Adrenal gland (tissue), 12 donors: Measurements from ENCODE around the gene UBQLNL. TPM values are rescaled to one million over a fixed set of nuclear protein-coding genes. Genes with fewer than 3 reads are reported as not detected.

Experiments used
- DNase-seq, 7 donors: peaks; one replicate each; pipeline ENCODE4 v3.0.0-alpha.2; 2019 to 2020
- H3K27ac ChIP-seq, 5 donors: fragments of 200-600 bp; sonication (generic) in 4 of 5; 1 replicate in 3 of 5; 2 replicates in 2 of 5; pipeline versions ENCODE4 v1.5.1 to v1.8.0; 2016 to 2020; ENCODE audit warnings: mild to moderate bottlenecking in 1 of 5
- H3K27me3 ChIP-seq: fragments of 200-600 bp; 2 replicates; pipeline ENCODE4 v1.8.0; 2021
- H3K36me3 ChIP-seq, 2 donors: fragments of 200-600 bp; replicated peaks in 1 of 2; 1 replicate in 1 of 2; 2 replicates in 1 of 2; pipeline versions ENCODE4 v1.5.1 to v1.8.0; 2018 to 2022
- H3K4me1 ChIP-seq, 2 donors: fragments of 200-600 bp; replicated peaks in 1 of 2; 1 replicate in 1 of 2; 2 replicates in 1 of 2; pipeline versions ENCODE4 v1.5.1 to v1.8.0; 2018 to 2021
- H3K4me3 ChIP-seq, 4 donors: fragments of 200-600 bp; sonication (generic) in 3 of 4; one replicate each; pipeline ENCODE4 v1.5.1; 2016 to 2018
- H3K9me3 ChIP-seq, 3 donors: fragments of 200-600 bp; sonication (generic) in 1 of 3; replicated peaks in 1 of 3; 1 replicate in 2 of 3; 2 replicates in 1 of 3; pipeline versions ENCODE4 v1.5.1 to v1.8.0; 2016 to 2021
- CTCF ChIP-seq, 6 experiments: fragments of 450-650 bp in 4 of 6; fragments of 200-600 bp in 2 of 6; sonication (generic) in 1 of 6; IDR thresholded peaks; 1 replicate in 5 of 6; 2 replicates in 1 of 6; pipeline versions ENCODE4 v1.5.1 to v1.8.0; 2016 to 2021; ENCODE audit warnings: antibody characterized with exemption in 6 of 6, mild to moderate bottlenecking in 2 of 6, moderate library complexity in 1 of 6
- POLR2A ChIP-seq, 2 donors: fragments of 450-650 bp; IDR thresholded peaks; one replicate each; pipeline ENCODE4 v1.6.1; 2017; ENCODE audit warnings: antibody characterized with exemption in 2 of 2, mild to moderate bottlenecking in 2 of 2, moderate library complexity in 1 of 2
- WGBS, 4 donors: extraction: QIAGEN DNeasy Blood & Tissue Kit in 2 of 4; methylation state at CpG; one replicate each; pipeline versions ENCODE4 v1.1.5 to v1.1.7; 2013 to 2017; 5-methylcytosine and 5-hydroxymethylcytosine counted together
- intact Hi-C, 2 donors: fragments of 100-400 bp; cut with DNase I; formaldehyde crosslinking; loops; one replicate each; pipeline versions ENCODE4 v1.14.1 to v1.15.0; 2022 to 2023
- polyA plus RNA-seq, 3 donors: library from polyadenylated mRNA; stranded (reverse); fragments of 200-250 nt in 2 of 3; fragments of 350-450 nt in 1 of 3; fragmentation: Illumina TruSeq in 1 of 3; extraction: RNeasy Lipid Tissue Mini Kit (QIAGEN cat#74804) in 1 of 3; gene quantifications; one replicate each; pipeline ENCODE4 v1.2.3, GENCODE V29; 2013 to 2014
- total RNA-seq, 9 donors: library from RNA; depleted of rRNA in 4 of 9; stranded (reverse); fragments of >200 nt in 4 of 9; fragments of 120-200 nt in 1 of 9; fragmentation: NEBNext Ultra II Directional in 1 of 9; extraction: Animal tissue kit (Norgen Biotek cat#: 25700) in 1 of 9; gene quantifications; one replicate each; pipeline versions ENCODE4 v1.1.0 to v1.2.4, GENCODE V29; 2013 to 2023
- donor health status: healthy with polysubstance abuse.
- donor health status: Bipolar disorder and iron deficiency.
- donor health status: DM: yes; HTN: yes; CAD: no.
- donor health status: DM: no; HTN: no; CAD: no.
- donor health status: DM: no; HTN: no; CAD: no.
- donor health status: DM: yes; HTN: yes; CAD: no.

Gene UBQLNL
- total and polyA plus RNA-seq, 12 donors = 0.26 to 1.4 (median 0.69) TPM; not detected in 1

- 33 to 42% (median 38%) methylated on average over 2 of the region's 2 CpGs for WGBS, 4 donors
- H3K4me3 ChIP-seq = no peak overlapping the region
- no peaks in the 10 kb centered on the region for H3K27me3 ChIP-seq
- TF ChIP-seq POLR2A (IDR thresholded peaks at IDR 0.05) = no peak
- TF ChIP-seq CTCF (IDR thresholded peaks at IDR 0.05) = peak; percentile 61 to 80 (median 74)
- no peaks in the 10 kb centered on the region for H3K4me1 ChIP-seq
- peak; percentile 33 to 67 (median 51) for DNase-seq
- no peaks in the 10 kb centered on the region for H3K36me3 ChIP-seq
- intact Hi-C loops = loop anchor here (5.0 to 10.0 kb wide), 2 partner anchors 328 to 331 kb away; partner anchors contain the start of gene OR52N2 (in 2 of the 2)
- no peaks in the 10 kb centered on the region for H3K9me3 ChIP-seq
- H3K27ac ChIP-seq = no peak overlapping the region
Observed at GRCh38 chr11:5476186-5476819, 40.2 kb downstream of the UBQLNL start.

- intact Hi-C loops = loop anchor here in 1 of 2 donors (10.0 kb wide), 1 partner anchor 331 kb away; the partner anchor contains the start of gene OR52N2
Observed at GRCh38 chr11:5473921-5474320, 42.6 kb downstream of the UBQLNL start.

GRCh38 chr11:5467527-5467926 is 49.0 kb downstream of the UBQLNL start:
- 31 to 54% (median 41%) methylated on average over 2 of the region's 2 CpGs for WGBS, 4 donors
- no peak for DNase-seq
- Histone ChIP-seq H3K27me3 (no peaks in the 10 kb centered on the region), H3K36me3 (no peaks in the 10 kb centered on the region), H3K9me3 (no peaks in the 10 kb centered on the region), H3K4me1 (no peaks in the 10 kb centered on the region), H3K4me3 (no peak overlapping the region), H3K27ac (no peak overlapping the region)
- TF ChIP-seq POLR2A (IDR thresholded peaks at IDR 0.05) (no peak), CTCF (IDR thresholded peaks at IDR 0.05) (no peak)
- intact Hi-C loops = no loop called here

More at GRCh38 chr11:5473921-5474320, 42.6 kb downstream of the UBQLNL start:
- TF ChIP-seq CTCF (IDR thresholded peaks at IDR 0.05) (no peak), POLR2A (IDR thresholded peaks at IDR 0.05) (no peak)
- Histone ChIP-seq H3K4me3 (no peak overlapping the region), H3K4me1 (no peaks in the 10 kb centered on the region), H3K9me3 (no peaks in the 10 kb centered on the region), H3K27ac (no peak overlapping the region), H3K27me3 (no peaks in the 10 kb centered on the region), H3K36me3 (no peaks in the 10 kb centered on the region)
- no peak for DNase-seq

Other genes starting within 250 kb of the UBQLNL start
- 10 to 100 TPM in 1 of 9 donors, 1 to 10 TPM in 2, not detected in 6; 3.6 to 42.8 (median 3.7) TPM for gene HBE1, start 246.8 kb downstream of the UBQLNL start, total RNA-seq
- under 1 TPM in 2 of 3 donors, not detected in 1; 0.16 to 0.24 TPM for gene HBE1, start 246.8 kb downstream of the UBQLNL start, polyA plus RNA-seq
- under 1 TPM in 3 of 9 donors, not detected in 6; 0.28 to 0.78 (median 0.34) TPM for gene OR51B4, start 214.8 kb downstream of the UBQLNL start, total RNA-seq
- not detected for gene OR51B4, start 214.8 kb downstream of the UBQLNL start, polyA plus RNA-seq
- gene OR51B2, start 192.4 kb downstream of the UBQLNL start, total RNA-seq = 1 to 10 TPM in 1 of 9 donors, under 1 TPM in 1, not detected in 7; 0.33 to 1.3 TPM
- not detected for gene OR51B2, start 192.4 kb downstream of the UBQLNL start, polyA plus RNA-seq
- gene OR51B5, start 173.2 kb downstream of the UBQLNL start, total RNA-seq = 1 to 10 TPM in 1 of 9 donors, under 1 TPM in 5, not detected in 3; 0.32 to 2.9 (median 0.53) TPM
- under 1 TPM in 2 of 3 donors, not detected in 1; 0.16 TPM for gene OR51B5, start 173.2 kb downstream of the UBQLNL start, polyA plus RNA-seq
- not detected for gene OR51B6, start 165.2 kb downstream of the UBQLNL start, total RNA-seq
- gene OR51B6, start 165.2 kb downstream of the UBQLNL start, polyA plus RNA-seq = not detected
- not detected for gene OR51M1, start 132.9 kb downstream of the UBQLNL start, total RNA-seq
- gene OR51M1, start 132.9 kb downstream of the UBQLNL start, polyA plus RNA-seq = not detected
- not detected for gene OR51Q1, start 94.6 kb downstream of the UBQLNL start, total RNA-seq
- not detected for gene OR51Q1, start 94.6 kb downstream of the UBQLNL start, polyA plus RNA-seq
- under 1 TPM in 3 of 9 donors, not detected in 6; 0.34 to 0.94 (median 0.61) TPM for gene OR51I1, start 75.2 kb downstream of the UBQLNL start, total RNA-seq
- not detected for gene OR51I1, start 75.2 kb downstream of the UBQLNL start, polyA plus RNA-seq
- not detected for gene OR51I2, start 67.4 kb downstream of the UBQLNL start, total RNA-seq
- not detected for gene OR51I2, start 67.4 kb downstream of the UBQLNL start, polyA plus RNA-seq
- not detected for gene OR52D1, start 28.0 kb downstream of the UBQLNL start, total RNA-seq
- gene OR52D1, start 28.0 kb downstream of the UBQLNL start, polyA plus RNA-seq = not detected
- under 1 TPM in 6 of 9 donors, not detected in 3; 0.25 to 0.67 (median 0.48) TPM for gene UBQLN3, start 6.7 kb downstream of the UBQLNL start, total RNA-seq
- not detected for gene UBQLN3, start 6.7 kb downstream of the UBQLNL start, polyA plus RNA-seq
- gene OR52H1, start 31.8 kb upstream of the UBQLNL start, total RNA-seq = 1 to 10 TPM in 2 of 9 donors, under 1 TPM in 2, not detected in 5; 0.22 to 1.6 (median 0.69) TPM
- not detected for gene OR52H1, start 31.8 kb upstream of the UBQLNL start, polyA plus RNA-seq
- not detected for gene OR52B6, start 64.2 kb upstream of the UBQLNL start, total RNA-seq
- not detected for gene OR52B6, start 64.2 kb upstream of the UBQLNL start, polyA plus RNA-seq
- 10 to 100 TPM in 1 of 9 donors, 1 to 10 TPM in 8; 2.9 to 29.3 (median 5.3) TPM for gene TRIM6, start 79.9 kb upstream of the UBQLNL start, total RNA-seq
- 1 to 10 TPM; 2.3 to 6.0 (median 3.6) TPM for gene TRIM6, start 79.9 kb upstream of the UBQLNL start, polyA plus RNA-seq
- 10 to 100 TPM in 7 of 9 donors, 1 to 10 TPM in 2; 5.9 to 22.1 (median 12.0) TPM for gene TRIM34, start 108.3 kb upstream of the UBQLNL start, total RNA-seq
- gene TRIM34, start 108.3 kb upstream of the UBQLNL start, polyA plus RNA-seq = 10 to 100 TPM in 1 of 3 donors, 1 to 10 TPM in 2; 5.0 to 11.2 (median 7.6) TPM
- 10 to 100 TPM; 23.1 to 36.4 (median 31.5) TPM for gene TRIM5, start 168.4 kb upstream of the UBQLNL start, total RNA-seq
- 10 to 100 TPM in 2 of 3 donors, 1 to 10 TPM in 1; 8.2 to 33.5 (median 12.6) TPM for gene TRIM5, start 168.4 kb upstream of the UBQLNL start, polyA plus RNA-seq
- gene TRIM22, start 173.1 kb upstream of the UBQLNL start, total RNA-seq = 10 to 100 TPM in 8 of 9 donors, 1 to 10 TPM in 1; 5.1 to 71.8 (median 27.2) TPM
- 10 to 100 TPM; 15.7 to 23.2 (median 18.0) TPM for gene TRIM22, start 173.1 kb upstream of the UBQLNL start, polyA plus RNA-seq
- not detected for gene OR56B1, start 219.7 kb upstream of the UBQLNL start, total RNA-seq
- not detected for gene OR56B1, start 219.7 kb upstream of the UBQLNL start, polyA plus RNA-seq
- gene OR52N4, start 237.5 kb upstream of the UBQLNL start, total RNA-seq = not detected
- gene OR52N4, start 237.5 kb upstream of the UBQLNL start, polyA plus RNA-seq = under 1 TPM in 2 of 3 donors, not detected in 1; 0.11 to 0.37 TPM